BE2C (cell line): ENCODE measurements around the gene ALDH8A1. TPM values are rescaled to one million over a fixed set of nuclear protein-coding genes. Genes with fewer than 3 reads are reported as not detected.

Source experiments
- DNase-seq: peaks from one replicate; pipeline ENCODE4 v3.0.0-alpha.2; 2020
- H3K27me3 ChIP-seq: fragments of 250-450 bp; sonication (Bioruptor Pico); 2 replicates; pipeline ENCODE4 v1.5.1; 2020; ENCODE audit warnings: mild to moderate bottlenecking
- H3K36me3 ChIP-seq: fragments of 250-450 bp; sonication (Bioruptor Pico); 2 replicates; pipeline ENCODE4 v1.5.1; 2020; ENCODE audit warnings: mild to moderate bottlenecking
- H3K4me1 ChIP-seq: fragments of 250-450 bp; sonication (Bioruptor Pico); 2 replicates; pipeline ENCODE4 v1.5.1; 2020
- H3K4me3 ChIP-seq: 2 replicates; pipeline ENCODE4 v1.5.1; 2011; ENCODE audit warnings: low read depth, low read length
- H3K9me3 ChIP-seq: fragments of 250-450 bp; sonication (Bioruptor Pico); 2 replicates; pipeline ENCODE4 v1.5.1; 2020
- polyA plus RNA-seq: library from polyadenylated mRNA; unstranded; fragments of >200 nt; gene quantifications from one replicate; pipeline ENCODE4 v1.2.1, GENCODE V29; 2012; ENCODE audit warnings: low read depth, missing spikeins; ENCODE audit not compliant: insufficient read length, insufficient read depth
- TF ChIP-seq, protein P1 (sequence below): IDR thresholded peaks from 2 replicates; pipeline ENCODE4 v1.5.1; 2012; ENCODE audit warnings: mild to moderate bottlenecking, low read depth, low read length

The ALDH8A1 gene, protein sequence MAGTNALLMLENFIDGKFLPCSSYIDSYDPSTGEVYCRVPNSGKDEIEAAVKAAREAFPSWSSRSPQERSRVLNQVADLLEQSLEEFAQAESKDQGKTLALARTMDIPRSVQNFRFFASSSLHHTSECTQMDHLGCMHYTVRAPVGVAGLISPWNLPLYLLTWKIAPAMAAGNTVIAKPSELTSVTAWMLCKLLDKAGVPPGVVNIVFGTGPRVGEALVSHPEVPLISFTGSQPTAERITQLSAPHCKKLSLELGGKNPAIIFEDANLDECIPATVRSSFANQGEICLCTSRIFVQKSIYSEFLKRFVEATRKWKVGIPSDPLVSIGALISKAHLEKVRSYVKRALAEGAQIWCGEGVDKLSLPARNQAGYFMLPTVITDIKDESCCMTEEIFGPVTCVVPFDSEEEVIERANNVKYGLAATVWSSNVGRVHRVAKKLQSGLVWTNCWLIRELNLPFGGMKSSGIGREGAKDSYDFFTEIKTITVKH
- 1.1 TPM for polyA plus RNA-seq

DNA sequence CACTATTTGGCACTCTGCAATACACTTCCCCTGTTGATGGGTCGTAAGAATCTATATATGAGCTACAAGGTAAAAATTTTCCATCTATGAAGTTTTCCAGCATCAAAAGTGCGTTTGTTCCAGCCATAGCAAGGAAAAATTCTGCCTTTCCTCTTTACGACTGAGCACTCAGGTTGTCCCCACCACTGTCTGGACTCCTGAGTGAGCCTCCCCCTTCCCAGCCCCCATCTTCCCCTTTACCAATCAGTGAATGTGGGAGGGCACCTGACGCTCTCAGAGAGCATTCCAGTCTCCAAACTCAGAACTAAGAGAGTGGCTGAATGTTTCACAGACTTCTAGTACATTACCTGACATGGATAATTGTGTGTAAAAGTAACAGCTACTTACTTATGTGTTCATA is at the start of gene ALDH8A1:
TSS of gene ALDH8A1 (minus strand) at position 175 of the 400 bp plus-strand sequence. CDS start at position 127, 48 bp downstream.
- Histone ChIP-seq H3K27me3 (no peaks in the 10 kb centered on the region), H3K4me3 (no peak within 1 kb of the TSS), H3K9me3 (no peaks in the 10 kb centered on the region), H3K36me3 (no peaks in the 10 kb centered on the region), H3K4me1 (no peaks in the 10 kb centered on the region)
- no peak for DNase-seq
- TF ChIP-seq, protein P1, sequence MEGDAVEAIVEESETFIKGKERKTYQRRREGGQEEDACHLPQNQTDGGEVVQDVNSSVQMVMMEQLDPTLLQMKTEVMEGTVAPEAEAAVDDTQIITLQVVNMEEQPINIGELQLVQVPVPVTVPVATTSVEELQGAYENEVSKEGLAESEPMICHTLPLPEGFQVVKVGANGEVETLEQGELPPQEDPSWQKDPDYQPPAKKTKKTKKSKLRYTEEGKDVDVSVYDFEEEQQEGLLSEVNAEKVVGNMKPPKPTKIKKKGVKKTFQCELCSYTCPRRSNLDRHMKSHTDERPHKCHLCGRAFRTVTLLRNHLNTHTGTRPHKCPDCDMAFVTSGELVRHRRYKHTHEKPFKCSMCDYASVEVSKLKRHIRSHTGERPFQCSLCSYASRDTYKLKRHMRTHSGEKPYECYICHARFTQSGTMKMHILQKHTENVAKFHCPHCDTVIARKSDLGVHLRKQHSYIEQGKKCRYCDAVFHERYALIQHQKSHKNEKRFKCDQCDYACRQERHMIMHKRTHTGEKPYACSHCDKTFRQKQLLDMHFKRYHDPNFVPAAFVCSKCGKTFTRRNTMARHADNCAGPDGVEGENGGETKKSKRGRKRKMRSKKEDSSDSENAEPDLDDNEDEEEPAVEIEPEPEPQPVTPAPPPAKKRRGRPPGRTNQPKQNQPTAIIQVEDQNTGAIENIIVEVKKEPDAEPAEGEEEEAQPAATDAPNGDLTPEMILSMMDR = no peak

DNA sequence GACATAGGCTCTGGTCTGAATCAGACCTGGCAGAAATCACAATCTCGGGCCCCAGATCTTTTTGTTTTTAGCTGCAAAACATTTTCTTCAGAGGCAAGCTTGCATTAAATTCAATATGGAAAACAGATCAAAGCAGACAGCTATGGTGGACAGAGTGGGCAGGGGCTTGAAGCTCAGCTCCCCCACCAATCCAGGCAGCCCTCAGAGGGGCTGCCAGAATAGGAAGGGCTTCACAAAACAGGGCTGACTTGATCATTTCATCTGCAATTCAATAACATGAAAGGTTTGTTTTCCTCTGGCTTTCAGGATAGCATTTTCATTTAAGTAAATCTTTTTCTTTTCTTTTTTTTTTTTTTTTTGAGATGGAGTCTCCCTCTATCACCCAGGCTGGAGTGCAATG is 49.2 kb upstream of the ALDH8A1 start:
- no peak for DNase-seq
- peaks cover 6% of the 10 kb centered on the region; the same call in 1 of the 2 replicates for H3K36me3 ChIP-seq
- no peak overlapping the region for H3K4me3 ChIP-seq
- no peaks in the 10 kb centered on the region; the same call in 1 of the 2 replicates for H3K4me1 ChIP-seq
- H3K27me3 ChIP-seq = no peaks in the 10 kb centered on the region
- TF ChIP-seq, protein P1 = no peak
- H3K9me3 ChIP-seq = no peaks in the 10 kb centered on the region

DNA sequence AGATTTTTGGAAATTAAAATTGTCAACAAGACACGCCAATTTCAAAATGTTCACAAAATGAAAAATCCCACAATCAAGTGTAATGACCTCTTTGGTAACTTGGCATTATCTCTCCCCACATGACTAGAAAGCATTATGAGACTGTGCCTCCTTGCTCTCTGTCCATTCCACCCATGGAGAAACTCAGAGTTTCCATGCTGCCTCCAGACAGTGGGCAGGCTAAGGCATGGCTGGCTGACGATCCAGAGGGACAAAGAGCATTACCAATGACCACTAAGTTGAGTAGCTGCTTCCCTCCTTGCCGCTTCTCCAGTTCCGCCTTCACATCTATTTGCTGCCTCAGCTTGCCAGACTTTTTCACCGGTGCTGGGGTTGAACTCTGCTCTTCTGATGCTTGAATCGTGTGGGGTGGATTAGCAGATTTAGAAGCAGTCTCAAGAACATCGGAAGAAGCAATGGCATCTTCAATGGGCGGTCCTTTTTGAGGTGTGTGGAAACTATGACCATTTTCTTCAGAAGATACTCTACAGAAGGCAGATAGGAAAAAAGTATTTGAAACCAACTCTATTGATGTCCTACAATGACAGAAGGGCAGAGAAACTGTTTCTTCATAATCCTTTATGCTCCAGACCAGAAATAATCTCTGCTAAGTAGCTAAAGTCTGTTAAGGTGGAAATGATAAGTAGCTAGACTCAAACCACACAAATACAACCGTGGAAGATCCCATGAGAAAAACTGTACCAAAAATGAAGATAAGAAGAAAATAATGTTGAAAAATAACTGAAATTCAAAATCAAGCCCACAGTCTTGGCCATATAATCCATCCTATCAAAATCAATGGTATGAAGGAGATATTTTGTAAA is 47.5 kb upstream of the ALDH8A1 start:
- H3K36me3 ChIP-seq = peaks cover 10% of the 10 kb centered on the region
- DNase-seq = no peak
- no peaks in the 10 kb centered on the region; the same call in 1 of the 2 replicates for H3K4me1 ChIP-seq

DNA sequence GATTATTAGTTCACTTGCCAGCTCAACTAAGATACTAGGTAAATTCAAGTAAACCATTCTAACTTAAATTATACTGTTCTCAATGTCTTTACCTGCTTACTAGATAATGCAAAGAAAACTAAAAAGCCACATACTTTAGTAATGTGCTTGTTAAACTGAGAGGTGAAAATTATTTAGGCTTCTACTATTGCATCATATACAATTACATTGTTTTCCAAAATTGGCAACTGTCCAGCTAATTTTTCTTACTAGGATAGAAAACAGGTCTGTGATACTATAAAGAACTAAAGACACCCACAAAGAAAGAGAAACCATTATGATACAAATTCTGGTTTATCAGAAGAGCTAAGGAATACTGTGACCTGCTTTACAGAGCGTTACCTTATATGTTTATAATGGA is 45.6 kb upstream of the ALDH8A1 start:
- DNase-seq = no peak
- Histone ChIP-seq H3K9me3 (no peaks in the 10 kb centered on the region), H3K36me3 (peaks cover 16% of the 10 kb centered on the region), H3K4me3 (no peak overlapping the region), H3K4me1 (no peaks in the 10 kb centered on the region; the same call in 1 of the 2 replicates), H3K27me3 (no peaks in the 10 kb centered on the region)
- TF ChIP-seq, protein P1 = no peak

More for the DNA sequence above, 47.5 kb upstream of the ALDH8A1 start:
- TF ChIP-seq, protein P1 = no peak
- H3K4me3 ChIP-seq = no peak overlapping the region
- H3K27me3 ChIP-seq = no peaks in the 10 kb centered on the region
- H3K9me3 ChIP-seq = no peaks in the 10 kb centered on the region

DNA sequence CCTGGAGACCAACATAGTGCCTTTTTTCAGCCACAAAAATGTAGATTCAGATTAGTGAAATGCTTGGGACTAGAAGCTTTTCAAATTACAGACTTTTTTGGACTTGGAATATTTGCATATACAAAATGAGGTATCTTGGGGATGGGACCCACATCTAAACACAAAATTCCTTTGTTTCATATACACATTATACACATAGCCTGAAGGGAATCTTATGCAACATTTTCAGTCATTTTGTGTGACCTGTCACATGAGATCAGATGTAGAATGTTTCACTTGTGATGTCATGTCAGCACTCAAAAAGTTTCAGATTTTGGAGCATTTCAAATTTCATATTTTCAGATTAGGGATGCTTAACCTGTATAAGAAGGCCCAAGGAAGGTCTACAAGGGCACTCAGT is 44.5 kb upstream of the ALDH8A1 start:
- no peak for DNase-seq

More for the DNA sequence above, 44.5 kb upstream of the ALDH8A1 start:
- Histone ChIP-seq H3K27me3 (no peaks in the 10 kb centered on the region), H3K4me3 (no peak overlapping the region), H3K4me1 (no peaks in the 10 kb centered on the region; the same call in 1 of the 2 replicates), H3K36me3 (peaks cover 16% of the 10 kb centered on the region), H3K9me3 (no peaks in the 10 kb centered on the region)
- TF ChIP-seq, protein P1 = no peak
